ENCODE measurements around the gene ABTB2. TPM values are rescaled to one million over a fixed set of nuclear protein-coding genes. Genes with fewer than 3 reads are reported as not detected.
A peak's percentile ranks its signal among the peaks of the same experiment; 100 is the strongest.

Gene ABTB2
- total RNA-seq, 1 donor from 2014 or later = 72.8 TPM

- Mint-ChIP-seq H3K27ac (ENCODE audit: unreplicated experiment) (no peak overlapping the region), H3K4me3 (ENCODE audit: unreplicated experiment) (no peak overlapping the region), H3K27me3 (ENCODE audit: unreplicated experiment) (peaks cover 23% of the 10 kb centered on the region), H3K36me3 (ENCODE audit: low read depth, unreplicated experiment) (peaks cover 25% of the 10 kb centered on the region), H3K4me1 (ENCODE audit: unreplicated experiment) (peaks cover 89% of the 10 kb centered on the region), H3K9me3 (ENCODE audit: unreplicated experiment) (no peaks in the 10 kb centered on the region)
- no peak for DNase-seq (ENCODE audit: low spot score)
- TF ChIP-seq, protein P1, sequence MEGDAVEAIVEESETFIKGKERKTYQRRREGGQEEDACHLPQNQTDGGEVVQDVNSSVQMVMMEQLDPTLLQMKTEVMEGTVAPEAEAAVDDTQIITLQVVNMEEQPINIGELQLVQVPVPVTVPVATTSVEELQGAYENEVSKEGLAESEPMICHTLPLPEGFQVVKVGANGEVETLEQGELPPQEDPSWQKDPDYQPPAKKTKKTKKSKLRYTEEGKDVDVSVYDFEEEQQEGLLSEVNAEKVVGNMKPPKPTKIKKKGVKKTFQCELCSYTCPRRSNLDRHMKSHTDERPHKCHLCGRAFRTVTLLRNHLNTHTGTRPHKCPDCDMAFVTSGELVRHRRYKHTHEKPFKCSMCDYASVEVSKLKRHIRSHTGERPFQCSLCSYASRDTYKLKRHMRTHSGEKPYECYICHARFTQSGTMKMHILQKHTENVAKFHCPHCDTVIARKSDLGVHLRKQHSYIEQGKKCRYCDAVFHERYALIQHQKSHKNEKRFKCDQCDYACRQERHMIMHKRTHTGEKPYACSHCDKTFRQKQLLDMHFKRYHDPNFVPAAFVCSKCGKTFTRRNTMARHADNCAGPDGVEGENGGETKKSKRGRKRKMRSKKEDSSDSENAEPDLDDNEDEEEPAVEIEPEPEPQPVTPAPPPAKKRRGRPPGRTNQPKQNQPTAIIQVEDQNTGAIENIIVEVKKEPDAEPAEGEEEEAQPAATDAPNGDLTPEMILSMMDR (IDR thresholded peaks at IDR 0.05; ENCODE audit: unreplicated experiment) = no peak
These were observed 156.7 kb downstream of the ABTB2 start for GRCh38 chr11:34201129-34201528.

GRCh38 chr11:34199525-34199924 lies 158.3 kb downstream of the ABTB2 start:
- Mint-ChIP-seq H3K36me3 (ENCODE audit: low read depth, unreplicated experiment) (peaks cover 31% of the 10 kb centered on the region), H3K4me1 (ENCODE audit: unreplicated experiment) (peaks cover 79% of the 10 kb centered on the region), H3K4me3 (ENCODE audit: unreplicated experiment) (peak overlapping the region; percentile 40), H3K9me3 (ENCODE audit: unreplicated experiment) (no peaks in the 10 kb centered on the region), H3K27me3 (ENCODE audit: unreplicated experiment) (peaks cover 21% of the 10 kb centered on the region), H3K27ac (ENCODE audit: unreplicated experiment) (no peak overlapping the region)
- TF ChIP-seq, protein P1 (IDR thresholded peaks at IDR 0.05; ENCODE audit: unreplicated experiment) = no peak
- no peak for DNase-seq (ENCODE audit: low spot score)

DNA sequence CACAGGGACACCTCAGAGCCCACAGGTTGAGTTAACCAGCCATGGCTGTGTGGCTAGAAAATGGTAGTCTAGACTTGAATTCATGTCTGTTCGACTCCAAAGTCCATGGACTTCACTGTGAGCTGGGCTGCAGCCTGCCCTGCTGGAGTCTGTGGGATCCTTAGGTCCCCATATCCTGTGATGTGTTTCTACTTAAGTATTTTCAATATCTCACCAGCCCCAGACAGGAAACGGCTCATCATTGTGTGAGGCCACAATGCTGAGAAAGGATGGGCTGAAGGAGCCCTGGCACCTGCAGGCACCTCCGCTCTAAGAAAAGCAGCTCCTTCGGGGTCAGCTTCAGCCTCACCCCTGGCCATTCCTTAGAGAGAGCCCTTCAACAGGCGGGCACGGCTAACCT lies 159.3 kb downstream of the ABTB2 start:
- Mint-ChIP-seq H3K4me3 (ENCODE audit: unreplicated experiment) (no peak overlapping the region), H3K27ac (ENCODE audit: unreplicated experiment) (peak overlapping the region; percentile 85), H3K36me3 (ENCODE audit: low read depth, unreplicated experiment) (peaks cover 31% of the 10 kb centered on the region), H3K4me1 (ENCODE audit: unreplicated experiment) (peaks cover 72% of the 10 kb centered on the region), H3K9me3 (ENCODE audit: unreplicated experiment) (no peaks in the 10 kb centered on the region), H3K27me3 (ENCODE audit: unreplicated experiment) (peaks cover 21% of the 10 kb centered on the region)
- no peak for DNase-seq (ENCODE audit: low spot score)
- TF ChIP-seq, protein P1 (IDR thresholded peaks at IDR 0.05; ENCODE audit: unreplicated experiment) = no peak

GRCh38 chr11:34197256-34197655 lies 160.6 kb downstream of the ABTB2 start:
- no peaks in the 10 kb centered on the region for H3K9me3 Mint-ChIP-seq (ENCODE audit: unreplicated experiment)
- peaks cover 22% of the 10 kb centered on the region for H3K27me3 Mint-ChIP-seq (ENCODE audit: unreplicated experiment)
- peaks cover 65% of the 10 kb centered on the region for H3K4me1 Mint-ChIP-seq (ENCODE audit: unreplicated experiment)
- peak overlapping the region; percentile 26 for H3K27ac Mint-ChIP-seq (ENCODE audit: unreplicated experiment)
- TF ChIP-seq, protein P1 (IDR thresholded peaks at IDR 0.05; ENCODE audit: unreplicated experiment) = no peak
- H3K36me3 Mint-ChIP-seq (ENCODE audit: low read depth, unreplicated experiment) = peaks cover 25% of the 10 kb centered on the region
- no peak for DNase-seq (ENCODE audit: low spot score)
- H3K4me3 Mint-ChIP-seq (ENCODE audit: unreplicated experiment) = no peak overlapping the region

DNA sequence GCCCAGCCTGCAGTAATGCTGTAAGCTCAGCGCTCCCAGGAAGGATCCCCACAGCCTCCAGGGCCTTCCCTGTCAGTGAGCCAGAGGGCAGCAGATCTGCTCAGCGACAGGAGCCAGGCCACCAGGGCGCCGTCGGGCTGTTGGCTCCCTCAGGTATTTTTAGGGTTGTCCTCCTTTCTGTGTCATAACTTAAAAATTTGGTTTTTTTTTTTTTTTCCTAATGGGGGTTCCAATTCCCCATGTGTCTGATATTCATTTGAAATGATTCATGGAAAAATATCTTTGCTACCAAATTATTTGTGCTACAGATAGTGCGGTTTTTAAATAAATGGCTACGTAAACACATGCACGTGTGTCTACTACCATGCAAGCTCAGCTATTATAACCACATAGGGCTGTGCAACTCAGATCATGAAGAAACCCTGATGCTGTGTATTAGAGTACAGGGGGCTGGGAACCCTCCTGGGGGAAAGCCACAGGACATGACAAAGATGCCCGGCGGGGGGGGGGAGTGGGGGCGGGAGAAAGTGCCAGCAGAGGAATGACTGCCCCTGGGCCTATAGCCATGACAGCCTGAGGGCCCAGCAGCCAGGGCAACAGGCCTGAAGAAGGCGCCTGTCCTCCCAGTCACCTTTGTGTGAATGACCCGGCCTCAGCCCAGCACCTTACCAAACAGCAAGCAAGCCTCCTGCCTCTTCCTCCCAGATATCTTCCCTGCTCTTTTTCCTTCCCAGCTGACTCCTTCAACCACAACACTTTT lies 163.1 kb downstream of the ABTB2 start:
- Mint-ChIP-seq H3K27me3 (ENCODE audit: unreplicated experiment) (peaks cover 18% of the 10 kb centered on the region), H3K9me3 (ENCODE audit: unreplicated experiment) (no peaks in the 10 kb centered on the region), H3K36me3 (ENCODE audit: low read depth, unreplicated experiment) (peaks cover 32% of the 10 kb centered on the region), H3K4me1 (ENCODE audit: unreplicated experiment) (peaks cover 53% of the 10 kb centered on the region), H3K4me3 (ENCODE audit: unreplicated experiment) (no peak overlapping the region), H3K27ac (ENCODE audit: unreplicated experiment) (no peak overlapping the region)
- TF ChIP-seq, protein P1 (IDR thresholded peaks at IDR 0.05; ENCODE audit: unreplicated experiment) = no peak
- DNase-seq (ENCODE audit: low spot score) = no peak
